ENCODE results near the gene MCTS1. TPM values are rescaled to one million over a fixed set of nuclear protein-coding genes. Genes with fewer than 3 reads are reported as not detected.
"Not testable (repeated sequence)": the region's sequence is repeated elsewhere in the genome, so short reads cannot be mapped to it uniquely, and the experiment has no call there.

The MCTS1 gene
- total and polyA plus RNA-seq, 4 donors: 12.1 to 56.1 (median 25.1) TPM

DNA sequence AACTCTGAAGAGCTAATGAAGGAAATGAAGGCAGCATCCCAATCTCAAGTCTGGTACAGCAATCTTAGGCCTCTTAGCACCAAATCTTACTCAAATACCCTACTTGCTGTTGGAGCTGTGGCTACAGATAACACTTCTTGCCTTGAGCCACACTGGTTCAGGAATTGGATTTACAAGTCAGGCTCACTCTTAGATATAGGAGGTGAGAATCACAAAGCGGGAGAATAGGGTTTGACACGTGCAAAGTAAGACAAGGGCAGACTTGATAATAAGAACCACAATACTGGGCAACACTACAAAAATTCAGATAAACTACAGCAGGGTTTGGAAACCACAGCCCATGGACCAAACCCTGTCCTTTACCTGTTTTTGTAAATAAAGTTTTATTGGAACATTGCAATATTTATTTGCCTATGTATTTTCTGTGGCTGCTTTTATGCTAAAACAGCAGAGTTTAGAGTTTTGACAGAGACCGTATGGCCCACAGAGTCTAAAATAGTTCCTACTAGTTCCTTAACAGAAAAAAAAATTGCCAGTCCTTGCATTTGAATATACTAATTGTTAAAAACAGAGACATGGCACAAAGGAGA lies 33.8 kb upstream of the MCTS1 start:
- no peaks in the 10 kb centered on the region for H3K36me3 ChIP-seq (ENCODE audit: control insufficient read depth in 4 of 4, insufficient read depth in 3 of 4, low read depth in 1 of 4, low read length in 3 of 4)
- WGBS: 93% methylated on average over 3 of the region's 3 CpGs
- H3K9ac ChIP-seq (ENCODE audit: low read depth in 1 of 2, low read length in 2 of 2): no peak overlapping the region
- H3K4me3 ChIP-seq (ENCODE audit: low read depth in 1 of 3, low read length in 3 of 3): no peak overlapping the region
- no peaks in the 10 kb centered on the region for H3K4me1 ChIP-seq (ENCODE audit: control insufficient read depth in 4 of 4, insufficient read depth in 4 of 4, low read length in 3 of 4)
- no peak overlapping the region for H3K27ac ChIP-seq (ENCODE audit: low read depth in 1 of 2, low read length in 2 of 2)
- TF ChIP-seq GABPA (IDR thresholded peaks at IDR 0.05 in 1 of 2, conservative IDR thresholded peaks at IDR 0.05 in 1 of 2): no peak
- no peak for TF ChIP-seq RXRA (IDR thresholded peaks at IDR 0.05)
- no peak for TF ChIP-seq RAD21 (IDR thresholded peaks at IDR 0.05)
- no peak for TF ChIP-seq SP1 (IDR thresholded peaks at IDR 0.05)
- no peak for TF ChIP-seq ZBTB33 (IDR thresholded peaks at IDR 0.05)
- TF ChIP-seq, protein P1, sequence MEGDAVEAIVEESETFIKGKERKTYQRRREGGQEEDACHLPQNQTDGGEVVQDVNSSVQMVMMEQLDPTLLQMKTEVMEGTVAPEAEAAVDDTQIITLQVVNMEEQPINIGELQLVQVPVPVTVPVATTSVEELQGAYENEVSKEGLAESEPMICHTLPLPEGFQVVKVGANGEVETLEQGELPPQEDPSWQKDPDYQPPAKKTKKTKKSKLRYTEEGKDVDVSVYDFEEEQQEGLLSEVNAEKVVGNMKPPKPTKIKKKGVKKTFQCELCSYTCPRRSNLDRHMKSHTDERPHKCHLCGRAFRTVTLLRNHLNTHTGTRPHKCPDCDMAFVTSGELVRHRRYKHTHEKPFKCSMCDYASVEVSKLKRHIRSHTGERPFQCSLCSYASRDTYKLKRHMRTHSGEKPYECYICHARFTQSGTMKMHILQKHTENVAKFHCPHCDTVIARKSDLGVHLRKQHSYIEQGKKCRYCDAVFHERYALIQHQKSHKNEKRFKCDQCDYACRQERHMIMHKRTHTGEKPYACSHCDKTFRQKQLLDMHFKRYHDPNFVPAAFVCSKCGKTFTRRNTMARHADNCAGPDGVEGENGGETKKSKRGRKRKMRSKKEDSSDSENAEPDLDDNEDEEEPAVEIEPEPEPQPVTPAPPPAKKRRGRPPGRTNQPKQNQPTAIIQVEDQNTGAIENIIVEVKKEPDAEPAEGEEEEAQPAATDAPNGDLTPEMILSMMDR (IDR thresholded peaks at IDR 0.05; ENCODE audit: low read depth, low read length, missing input control): no peak
- TF ChIP-seq JUND (IDR thresholded peaks at IDR 0.05): no peak
- no peak for TF ChIP-seq FOXA1 (IDR thresholded peaks at IDR 0.05)
- TF ChIP-seq HNF4A (conservative IDR thresholded peaks at IDR 0.05): no peak
- no peak for TF ChIP-seq EGR1 (IDR thresholded peaks at IDR 0.05; ENCODE audit: low read depth in 2 of 2)
- TF ChIP-seq NR2F2 (IDR thresholded peaks at IDR 0.05): no peak
- TF ChIP-seq, protein P2, sequence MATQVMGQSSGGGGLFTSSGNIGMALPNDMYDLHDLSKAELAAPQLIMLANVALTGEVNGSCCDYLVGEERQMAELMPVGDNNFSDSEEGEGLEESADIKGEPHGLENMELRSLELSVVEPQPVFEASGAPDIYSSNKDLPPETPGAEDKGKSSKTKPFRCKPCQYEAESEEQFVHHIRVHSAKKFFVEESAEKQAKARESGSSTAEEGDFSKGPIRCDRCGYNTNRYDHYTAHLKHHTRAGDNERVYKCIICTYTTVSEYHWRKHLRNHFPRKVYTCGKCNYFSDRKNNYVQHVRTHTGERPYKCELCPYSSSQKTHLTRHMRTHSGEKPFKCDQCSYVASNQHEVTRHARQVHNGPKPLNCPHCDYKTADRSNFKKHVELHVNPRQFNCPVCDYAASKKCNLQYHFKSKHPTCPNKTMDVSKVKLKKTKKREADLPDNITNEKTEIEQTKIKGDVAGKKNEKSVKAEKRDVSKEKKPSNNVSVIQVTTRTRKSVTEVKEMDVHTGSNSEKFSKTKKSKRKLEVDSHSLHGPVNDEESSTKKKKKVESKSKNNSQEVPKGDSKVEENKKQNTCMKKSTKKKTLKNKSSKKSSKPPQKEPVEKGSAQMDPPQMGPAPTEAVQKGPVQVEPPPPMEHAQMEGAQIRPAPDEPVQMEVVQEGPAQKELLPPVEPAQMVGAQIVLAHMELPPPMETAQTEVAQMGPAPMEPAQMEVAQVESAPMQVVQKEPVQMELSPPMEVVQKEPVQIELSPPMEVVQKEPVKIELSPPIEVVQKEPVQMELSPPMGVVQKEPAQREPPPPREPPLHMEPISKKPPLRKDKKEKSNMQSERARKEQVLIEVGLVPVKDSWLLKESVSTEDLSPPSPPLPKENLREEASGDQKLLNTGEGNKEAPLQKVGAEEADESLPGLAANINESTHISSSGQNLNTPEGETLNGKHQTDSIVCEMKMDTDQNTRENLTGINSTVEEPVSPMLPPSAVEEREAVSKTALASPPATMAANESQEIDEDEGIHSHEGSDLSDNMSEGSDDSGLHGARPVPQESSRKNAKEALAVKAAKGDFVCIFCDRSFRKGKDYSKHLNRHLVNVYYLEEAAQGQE (IDR thresholded peaks at IDR 0.05): no peak
- TF ChIP-seq, protein P3, sequence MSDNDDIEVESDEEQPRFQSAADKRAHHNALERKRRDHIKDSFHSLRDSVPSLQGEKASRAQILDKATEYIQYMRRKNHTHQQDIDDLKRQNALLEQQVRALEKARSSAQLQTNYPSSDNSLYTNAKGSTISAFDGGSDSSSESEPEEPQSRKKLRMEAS (IDR thresholded peaks at IDR 0.05): no peak
- TF ChIP-seq, protein P4, sequence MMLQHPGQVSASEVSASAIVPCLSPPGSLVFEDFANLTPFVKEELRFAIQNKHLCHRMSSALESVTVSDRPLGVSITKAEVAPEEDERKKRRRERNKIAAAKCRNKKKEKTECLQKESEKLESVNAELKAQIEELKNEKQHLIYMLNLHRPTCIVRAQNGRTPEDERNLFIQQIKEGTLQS (IDR thresholded peaks at IDR 0.05): no peak
- TF ChIP-seq YY1 (IDR thresholded peaks at IDR 0.05): no peak
- TF ChIP-seq TAF1 (conservative IDR thresholded peaks at IDR 0.05): no peak
- no peak for TF ChIP-seq FOXA2 (IDR thresholded peaks at IDR 0.05)
- DNase-seq (ENCODE audit: low spot score): no peak
- H3K9me3 ChIP-seq (ENCODE audit: control insufficient read depth in 4 of 4, low read length in 3 of 4): no peaks in the 10 kb centered on the region
- no peaks in the 10 kb centered on the region for H3K27me3 ChIP-seq (ENCODE audit: control insufficient read depth in 4 of 4, insufficient read depth in 4 of 4, low read length in 3 of 4)

DNA sequence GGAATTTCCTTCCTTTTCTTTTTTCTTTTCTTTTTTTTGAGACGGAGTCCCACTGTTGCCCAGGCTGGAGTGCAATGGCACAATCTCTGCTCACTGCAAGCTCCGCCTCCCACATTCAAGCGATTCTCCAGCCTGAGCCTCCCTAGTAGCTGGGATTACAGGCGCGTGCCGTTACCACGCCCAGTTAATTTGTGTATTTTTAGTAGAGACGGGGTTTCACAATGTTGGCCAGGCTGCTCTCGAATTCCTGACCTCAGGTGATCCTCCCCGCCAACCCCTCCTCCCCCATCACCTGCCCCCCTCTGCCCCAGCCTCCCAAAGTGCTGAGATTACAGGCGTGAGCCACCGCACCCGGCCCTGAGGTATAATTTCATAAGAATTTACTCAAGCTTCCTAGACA lies 30.1 kb upstream of the MCTS1 start:
- H3K4me1 ChIP-seq (ENCODE audit: control insufficient read depth in 4 of 4, insufficient read depth in 4 of 4, low read length in 3 of 4); H3K9ac ChIP-seq (ENCODE audit: low read depth in 1 of 2, low read length in 2 of 2); H3K36me3 ChIP-seq (ENCODE audit: control insufficient read depth in 4 of 4, insufficient read depth in 3 of 4, low read depth in 1 of 4, low read length in 3 of 4); H3K9me3 ChIP-seq (ENCODE audit: control insufficient read depth in 4 of 4, low read length in 3 of 4); H3K4me3 ChIP-seq (ENCODE audit: low read depth in 1 of 3, low read length in 3 of 3); DNase-seq (ENCODE audit: low spot score); H3K27me3 ChIP-seq (ENCODE audit: control insufficient read depth in 4 of 4, insufficient read depth in 4 of 4, low read length in 3 of 4); H3K27ac ChIP-seq (ENCODE audit: low read depth in 1 of 2, low read length in 2 of 2): not testable (repeated sequence)
- 93% methylated on average over 13 of the region's 13 CpGs for WGBS
